Measurements from ENCODE around the gene LARP4B.
A peak's percentile ranks its signal among the peaks of the same experiment; 100 is the strongest.

The LARP4B gene

GRCh38 chr10:931326-932318 is at the start of gene LARP4B:
Gene LARP4B, minus strand, starts transcription at chr10:931705. Its CDS starts 45,984 bp downstream, at chr10:885721.
- Mint-ChIP-seq H3K27me3 (no peaks in the 10 kb centered on the region), H3K36me3 (ENCODE audit: low read depth) (peaks cover 22% of the 10 kb centered on the region), H3K4me3 (peak within 1 kb of the TSS; percentile 95), H3K9me3 (no peaks in the 10 kb centered on the region), H3K4me1 (ENCODE audit: low read depth) (peaks cover 45% of the 10 kb centered on the region), H3K27ac (peak within 1 kb of the TSS; percentile 92)

GRCh38 chr10:980468-981093 is 49.1 kb upstream of the LARP4B start:
- H3K4me3 Mint-ChIP-seq: no peak overlapping the region
- H3K27me3 Mint-ChIP-seq: no peaks in the 10 kb centered on the region
- H3K36me3 Mint-ChIP-seq (ENCODE audit: low read depth): peaks cover 26% of the 10 kb centered on the region
- H3K4me1 Mint-ChIP-seq (ENCODE audit: low read depth): no peaks in the 10 kb centered on the region
- H3K27ac Mint-ChIP-seq: no peak overlapping the region
- peaks cover 22% of the 10 kb centered on the region for H3K9me3 Mint-ChIP-seq

GRCh38 chr10:978826-979421 is 47.4 kb upstream of the LARP4B start:
- Mint-ChIP-seq H3K27ac (no peak overlapping the region), H3K36me3 (ENCODE audit: low read depth) (peaks cover 26% of the 10 kb centered on the region), H3K9me3 (peaks cover 22% of the 10 kb centered on the region), H3K27me3 (no peaks in the 10 kb centered on the region), H3K4me1 (ENCODE audit: low read depth) (no peaks in the 10 kb centered on the region), H3K4me3 (no peak overlapping the region)

GRCh38 chr10:976316-976715 is 44.8 kb upstream of the LARP4B start:
- Mint-ChIP-seq H3K36me3 (ENCODE audit: low read depth) (peaks cover 26% of the 10 kb centered on the region), H3K9me3 (peaks cover 22% of the 10 kb centered on the region), H3K27ac (no peak overlapping the region), H3K4me1 (ENCODE audit: low read depth) (no peaks in the 10 kb centered on the region), H3K27me3 (no peaks in the 10 kb centered on the region), H3K4me3 (no peak overlapping the region)

- Mint-ChIP-seq H3K9me3 (peaks cover 16% of the 10 kb centered on the region), H3K36me3 (ENCODE audit: low read depth) (peaks cover 12% of the 10 kb centered on the region), H3K4me3 (no peak overlapping the region), H3K4me1 (ENCODE audit: low read depth) (no peaks in the 10 kb centered on the region), H3K27ac (no peak overlapping the region), H3K27me3 (no peaks in the 10 kb centered on the region)
These were observed 43.2 kb upstream of the LARP4B start for GRCh38 chr10:974785-975074.

- H3K27ac Mint-ChIP-seq: no peak overlapping the region
- H3K36me3 Mint-ChIP-seq (ENCODE audit: low read depth): peaks cover 9% of the 10 kb centered on the region
- H3K4me1 Mint-ChIP-seq (ENCODE audit: low read depth): no peaks in the 10 kb centered on the region
- H3K9me3 Mint-ChIP-seq: peaks cover 15% of the 10 kb centered on the region
- no peaks in the 10 kb centered on the region for H3K27me3 Mint-ChIP-seq
- no peak overlapping the region for H3K4me3 Mint-ChIP-seq
These were observed 42.7 kb upstream of the LARP4B start for GRCh38 chr10:974038-974784.

GRCh38 chr10:972763-973162 is 41.3 kb upstream of the LARP4B start:
- peaks cover 8% of the 10 kb centered on the region for H3K27me3 Mint-ChIP-seq
- no peak overlapping the region for H3K4me3 Mint-ChIP-seq
- peaks cover 5% of the 10 kb centered on the region for H3K9me3 Mint-ChIP-seq
- no peaks in the 10 kb centered on the region for H3K4me1 Mint-ChIP-seq (ENCODE audit: low read depth)
- peaks cover 4% of the 10 kb centered on the region for H3K36me3 Mint-ChIP-seq (ENCODE audit: low read depth)
- H3K27ac Mint-ChIP-seq: peak overlapping the region; percentile 51

- Mint-ChIP-seq H3K4me3 (no peak overlapping the region), H3K27me3 (peaks cover 14% of the 10 kb centered on the region), H3K36me3 (ENCODE audit: low read depth) (peaks cover 1% of the 10 kb centered on the region), H3K4me1 (ENCODE audit: low read depth) (peaks cover 6% of the 10 kb centered on the region), H3K27ac (no peak overlapping the region), H3K9me3 (peaks cover 6% of the 10 kb centered on the region)
These were observed 40.1 kb upstream of the LARP4B start for GRCh38 chr10:971613-972012.

- no peaks in the 10 kb centered on the region for H3K36me3 Mint-ChIP-seq (ENCODE audit: low read depth)
- H3K27ac Mint-ChIP-seq: no peak overlapping the region
- no peak overlapping the region for H3K4me3 Mint-ChIP-seq
- peaks cover 17% of the 10 kb centered on the region for H3K27me3 Mint-ChIP-seq
- H3K4me1 Mint-ChIP-seq (ENCODE audit: low read depth): peaks cover 6% of the 10 kb centered on the region
- peaks cover 4% of the 10 kb centered on the region for H3K9me3 Mint-ChIP-seq
These were observed 39.6 kb upstream of the LARP4B start for GRCh38 chr10:971150-971542.

- Mint-ChIP-seq H3K4me3 (no peak overlapping the region), H3K27ac (no peak overlapping the region)
These were observed 39.0 kb upstream of the LARP4B start for GRCh38 chr10:970311-971149.

GRCh38 chr10:969473-970150 is 38.1 kb upstream of the LARP4B start:
- Mint-ChIP-seq H3K4me1 (ENCODE audit: low read depth) (peaks cover 6% of the 10 kb centered on the region), H3K27ac (no peak overlapping the region), H3K4me3 (no peak overlapping the region), H3K27me3 (peaks cover 22% of the 10 kb centered on the region), H3K9me3 (peaks cover 4% of the 10 kb centered on the region), H3K36me3 (ENCODE audit: low read depth) (no peaks in the 10 kb centered on the region)

More at GRCh38 chr10:970311-971149, 39.0 kb upstream of the LARP4B start:
- peaks cover 6% of the 10 kb centered on the region for H3K4me1 Mint-ChIP-seq (ENCODE audit: low read depth)
- H3K9me3 Mint-ChIP-seq: peaks cover 4% of the 10 kb centered on the region
- H3K27me3 Mint-ChIP-seq: peaks cover 22% of the 10 kb centered on the region
- H3K36me3 Mint-ChIP-seq (ENCODE audit: low read depth): no peaks in the 10 kb centered on the region

- Mint-ChIP-seq H3K4me3 (no peak overlapping the region), H3K36me3 (ENCODE audit: low read depth) (no peaks in the 10 kb centered on the region)
These were observed 37.2 kb upstream of the LARP4B start for GRCh38 chr10:968546-969199.

More at GRCh38 chr10:968546-969199, 37.2 kb upstream of the LARP4B start:
- Mint-ChIP-seq H3K27me3 (peaks cover 22% of the 10 kb centered on the region), H3K9me3 (peaks cover 4% of the 10 kb centered on the region), H3K27ac (no peak overlapping the region), H3K4me1 (ENCODE audit: low read depth) (peaks cover 6% of the 10 kb centered on the region)
